BJ (cell line): ENCODE data around the gene ZBTB7B. TPM values are rescaled to one million over a fixed set of nuclear protein-coding genes. Genes with fewer than 3 reads are reported as not detected.

Source experiments
- CTCF ChIA-PET: fragments of 350-600 bp; formaldehyde crosslinking; extraction: SDS; loops from one replicate; lab custom pipeline; 2021; ENCODE audit warnings: antibody characterized with exemption, inconsistent platforms; lab: Yijun Ruan, JAX
- POLR2A ChIA-PET: fragments of 300-600 bp; sonication (Branson Sonifier 250); formaldehyde crosslinking; extraction: SDS; loops from one replicate; lab custom pipeline; 2021; ENCODE audit warnings: antibody characterized with exemption; lab: Charles Lee
- DNase-seq: peaks from one replicate; pipeline ENCODE4 v3.0.0-alpha.2; 2011; ENCODE audit warnings: low read depth
- H3K27me3 ChIP-seq: 2 replicates; pipeline ENCODE4 v1.6.0; 2011; ENCODE audit warnings: low read length; ENCODE audit not compliant: control insufficient read depth, insufficient read depth
- H3K36me3 ChIP-seq: 2 replicates; pipeline ENCODE4 v1.5.1; 2011; ENCODE audit warnings: low read length; ENCODE audit not compliant: control insufficient read depth, insufficient read depth
- H3K4me3 ChIP-seq: 2 replicates; pipeline ENCODE4 v1.5.1; 2011; ENCODE audit warnings: low read depth, mild to moderate bottlenecking, control low read depth, low read length
- CTCF ChIP-seq: IDR thresholded peaks from 2 replicates; pipeline ENCODE4 v1.5.1; 2011; ENCODE audit warnings: low read depth, mild to moderate bottlenecking, control low read depth, inconsistent platforms, low read length, moderate library complexity; ENCODE audit not compliant: insufficient read depth
- polyA plus RNA-seq: library from polyadenylated mRNA; depleted of rRNA; stranded (reverse); fragments of >200 nt; gene quantifications from 2 replicates; pipeline ENCODE4 v1.2.3, GENCODE V29; 2011

The ZBTB7B gene
- polyA plus RNA-seq, 1 experiment, result 29.4 TPM

- no peak for TF ChIP-seq CTCF
- ChIA-PET POLR2A (no interaction called here), CTCF (interaction anchor here (1.4 to 8.3 kb wide), 2 partner anchors 12 to 80 kb away, joined by 4 to 74 read pairs; no protein-coding TSS in a partner anchor)
- H3K36me3 ChIP-seq, result peaks cover 2% of the 10 kb centered on the region
- no peak overlapping the region for H3K4me3 ChIP-seq
- no peak for DNase-seq
- H3K27me3 ChIP-seq, result no peaks in the 10 kb centered on the region
Measured at GRCh38 chr1:155005076-155006011, 2.7 kb downstream of the ZBTB7B start.

- Histone ChIP-seq H3K4me3 (no peak overlapping the region), H3K36me3 (peaks cover 4% of the 10 kb centered on the region), H3K27me3 (no peaks in the 10 kb centered on the region)
- ChIA-PET CTCF (interaction anchor here (1.2 to 8.3 kb wide), 3 partner anchors 11 to 168 kb away, joined by 3 to 74 read pairs (median 4); partner anchors contain the start of gene ADAM15), POLR2A (no interaction called here)
- TF ChIP-seq CTCF, result no peak
- DNase-seq, result no peak
Measured at GRCh38 chr1:155006601-155007101, 4.0 kb downstream of the ZBTB7B start.

- ChIA-PET POLR2A (no interaction called here), CTCF (interaction anchor here (1.2 to 8.3 kb wide), 3 partner anchors 10 to 167 kb away, joined by 3 to 74 read pairs (median 4); partner anchors contain the start of gene ADAM15)
- Histone ChIP-seq H3K27me3 (no peaks in the 10 kb centered on the region), H3K36me3 (peaks cover 4% of the 10 kb centered on the region), H3K4me3 (no peak overlapping the region)
- no peak for DNase-seq
- TF ChIP-seq CTCF, result no peak
Measured at GRCh38 chr1:155007251-155007828, 4.7 kb downstream of the ZBTB7B start.

GRCh38 chr1:155008015-155008941 is 5.7 kb downstream of the ZBTB7B start:
- Histone ChIP-seq H3K4me3 (no peak overlapping the region), H3K27me3 (no peaks in the 10 kb centered on the region), H3K36me3 (peaks cover 4% of the 10 kb centered on the region)
- ChIA-PET CTCF (interaction anchor here (0.8 to 8.3 kb wide), 3 partner anchors 9 to 1330 kb away, joined by 3 to 74 read pairs (median 4); partner anchors contain the start of gene NPR1), POLR2A (no interaction called here)
- no peak for TF ChIP-seq CTCF
- DNase-seq, result no peak
